Fibroblast of lung (primary cell): ENCODE data around the gene GRIK5. TPM values are rescaled to one million over a fixed set of nuclear protein-coding genes. Genes with fewer than 3 reads are reported as not detected.

Experiments used
- DNase-seq, 2 donors: peaks; one replicate each; pipeline versions ENCODE4 v3.0.0 to v3.0.0-alpha.2; 2010; ENCODE audit warnings: low read depth in 2 of 2
- H2AFZ ChIP-seq: 2 replicates; pipeline ENCODE4 v1.5.1; 2012; ENCODE audit warnings: low read length, control low read depth, inconsistent platforms
- H3K27ac ChIP-seq: 2 replicates; pipeline ENCODE4 v1.5.1; 2011; ENCODE audit warnings: low read length, control low read depth; ENCODE audit not compliant: insufficient read depth
- H3K27me3 ChIP-seq: 2 replicates; pipeline ENCODE4 v1.5.1; 2011; ENCODE audit warnings: mild to moderate bottlenecking, low read length; ENCODE audit not compliant: control insufficient read depth, insufficient read depth
- H3K36me3 ChIP-seq: 2 replicates; pipeline ENCODE4 v1.5.1; 2011; ENCODE audit warnings: low read length; ENCODE audit not compliant: control insufficient read depth, insufficient read depth
- H3K4me1 ChIP-seq: 2 replicates; pipeline ENCODE4 v1.5.1; 2011; ENCODE audit warnings: low read length; ENCODE audit not compliant: control insufficient read depth, insufficient read depth; ENCODE audit errors: extremely low read depth
- H3K4me2 ChIP-seq: 2 replicates; pipeline ENCODE4 v1.5.1; 2011; ENCODE audit warnings: low read length, control low read depth; ENCODE audit not compliant: insufficient read depth; ENCODE audit errors: extremely low read depth
- H3K4me3 ChIP-seq, 4 experiments: fragments of 200-600 bp in 1 of 4; sonication (generic) in 1 of 4; replicated peaks in 1 of 4; 2 replicates each; pipeline ENCODE4 v1.5.1; 2011 to 2016; ENCODE audit warnings: low read length in 4 of 4, low read depth in 3 of 4, mild to moderate bottlenecking in 3 of 4, control low read depth in 2 of 4, inconsistent platforms in 1 of 4, mixed read lengths in 1 of 4; ENCODE audit not compliant: insufficient read depth in 1 of 4; ENCODE audit errors: control extremely low read depth in 1 of 4
- H3K79me2 ChIP-seq: 2 replicates; pipeline ENCODE4 v1.5.1; 2012; ENCODE audit warnings: mild to moderate bottlenecking, low read length, inconsistent platforms; ENCODE audit not compliant: control insufficient read depth, insufficient read depth
- H3K9ac ChIP-seq: 2 replicates; pipeline ENCODE4 v1.5.1; 2011; ENCODE audit warnings: mild to moderate bottlenecking, low read length, control low read depth; ENCODE audit not compliant: insufficient read depth
- H3K9me3 ChIP-seq: 2 replicates; pipeline ENCODE4 v1.5.1; 2012; ENCODE audit warnings: low read depth, low read length; ENCODE audit not compliant: control insufficient read depth, insufficient read depth
- H4K20me1 ChIP-seq: 2 replicates; pipeline ENCODE4 v1.5.1; 2011; ENCODE audit warnings: low read length; ENCODE audit not compliant: control insufficient read depth, insufficient read depth; ENCODE audit errors: extremely low read depth
- CTCF ChIP-seq, 2 donors: IDR thresholded peaks in 1 of 2; conservative IDR thresholded peaks in 1 of 2; 1 replicate in 1 of 2; 2 replicates in 1 of 2; pipeline ENCODE4 v1.5.1; 2011 to 2012; ENCODE audit warnings: low read length in 2 of 2, control low read depth in 1 of 2, inconsistent platforms in 1 of 2, low read depth in 1 of 2, mild to moderate bottlenecking in 1 of 2
- EZH2 ChIP-seq: IDR thresholded peaks from 2 replicates; pipeline ENCODE4 v1.5.1; 2012; ENCODE audit warnings: low read length, control low read depth, mild to moderate bottlenecking; ENCODE audit errors: missing control alignments
- polyA plus RNA-seq, 2 donors: library from polyadenylated mRNA; depleted of rRNA in 1 of 2; stranded (reverse) in 1 of 2; unstranded in 1 of 2; fragments of >200 nt; gene quantifications; 2 replicates each; pipeline ENCODE4 v1.2.1, GENCODE V29; 2011 to 2012; ENCODE audit warnings: missing spikeins in 1 of 2
- total RNA-seq: library from RNA; depleted of rRNA; stranded (reverse); fragments of >200 nt; gene quantifications from 2 replicates; pipeline ENCODE4 v1.2.1, GENCODE V29; 2014

GRIK5 gene
- total and polyA plus RNA-seq, 2 donors (not counting 1 experiment from before 2014, with no cell fraction given), result 0.03 to 3.5 TPM

DNA sequence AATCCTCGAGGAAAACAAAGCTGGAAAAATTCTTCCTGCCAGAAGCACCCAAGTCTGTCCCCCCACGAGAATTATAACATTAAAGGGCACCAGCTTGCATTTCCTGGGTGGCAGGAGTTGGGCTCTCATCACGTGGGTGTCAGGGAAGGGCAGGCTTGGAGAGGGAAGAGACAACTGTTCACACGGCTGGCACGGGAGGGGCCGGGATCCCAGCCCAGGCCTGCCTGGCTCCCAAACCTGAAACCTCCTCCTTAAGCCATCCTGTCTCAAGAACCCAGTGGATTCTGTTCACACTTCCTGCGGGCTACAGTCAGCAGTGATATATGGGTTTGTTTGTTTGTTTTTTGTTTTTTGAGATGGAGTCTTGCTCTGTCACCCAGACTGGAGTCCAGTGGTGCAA lies 12.2 kb downstream of the GRIK5 start:
- TF ChIP-seq CTCF (conservative IDR thresholded peaks at IDR 0.05 in 1 of 2, IDR thresholded peaks at IDR 0.05 in 1 of 2; ENCODE audit: low read depth in 1 of 2, low read length in 2 of 2), result no peak
- no peak for TF ChIP-seq EZH2
- Histone ChIP-seq H4K20me1 (no peaks in the 10 kb centered on the region), H3K9me3 (no peaks in the 10 kb centered on the region), H3K4me1 (no peaks in the 10 kb centered on the region), H3K27ac (no peak overlapping the region), H2AFZ (no peak overlapping the region), H3K4me3 (no peak overlapping the region), H3K79me2 (no peaks in the 10 kb centered on the region), H3K9ac (no peak overlapping the region), H3K4me2 (no peak overlapping the region), H3K27me3 (peaks cover 7% of the 10 kb centered on the region), H3K36me3 (no peaks in the 10 kb centered on the region)
- DNase-seq, result no peak

DNA sequence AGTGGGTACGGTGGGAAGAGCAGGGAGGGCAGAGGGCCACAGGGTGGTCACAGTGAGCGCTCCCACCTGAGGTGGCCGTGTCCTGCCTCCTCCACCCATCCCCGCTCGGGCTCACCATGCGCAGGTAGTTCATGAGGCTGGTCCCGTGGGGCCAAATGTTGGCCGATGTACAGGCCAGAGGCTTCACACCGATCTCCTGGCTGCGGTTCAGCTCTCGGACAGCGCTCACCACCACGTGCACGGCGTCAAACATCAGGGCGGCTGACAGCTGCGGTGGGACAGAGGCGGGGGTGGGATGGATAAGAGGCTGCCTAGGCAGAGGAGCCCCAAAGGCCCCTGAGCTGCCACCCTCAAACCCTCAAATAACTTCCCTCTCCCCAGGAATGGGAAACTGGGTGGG lies 15.8 kb downstream of the GRIK5 start:
- Histone ChIP-seq H4K20me1 (no peaks in the 10 kb centered on the region), H2AFZ (no peak overlapping the region)
- no peak for DNase-seq

DNA sequence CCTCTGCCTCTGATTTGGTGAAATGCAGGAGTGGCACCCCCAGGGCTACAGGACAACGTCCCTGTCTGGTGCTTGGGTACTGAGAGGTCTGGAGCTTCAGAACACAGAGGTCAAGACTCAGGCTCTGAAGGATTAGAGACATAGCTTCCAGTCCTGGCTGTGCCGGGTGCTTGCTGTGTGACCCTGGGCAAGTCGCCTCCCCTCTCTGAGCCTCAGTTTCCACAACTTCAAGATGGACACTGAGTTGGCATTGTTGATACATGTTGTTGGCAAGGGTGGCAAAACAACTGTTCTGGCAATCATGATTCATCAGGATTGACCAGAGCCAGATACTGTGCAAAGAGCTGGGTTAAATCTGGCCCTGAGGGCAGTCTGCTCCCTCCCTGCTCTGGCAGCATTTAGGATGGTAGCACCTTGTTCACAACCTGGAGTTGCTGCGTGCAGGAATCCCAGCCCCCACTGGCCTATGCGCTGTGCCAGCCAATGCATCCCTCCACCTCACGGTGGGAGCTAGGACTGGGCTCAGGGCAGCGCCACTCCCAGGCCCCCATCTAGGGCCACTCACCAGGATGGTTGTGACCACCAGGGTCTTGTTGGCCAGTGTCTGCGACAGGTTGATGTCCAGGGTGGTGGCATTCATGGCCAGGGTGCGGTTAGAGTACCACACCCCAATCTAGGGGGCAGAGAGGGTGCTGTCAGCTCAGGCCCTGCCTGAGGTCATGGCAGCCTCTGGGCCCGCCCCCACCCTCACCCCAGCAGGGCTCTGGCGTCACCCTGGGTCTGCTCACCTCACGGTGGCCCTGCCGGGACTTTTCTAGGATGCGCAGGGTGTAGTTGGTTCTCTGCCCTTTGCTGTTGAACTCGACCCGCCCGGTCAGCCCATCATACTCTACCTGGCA lies 16.7 kb downstream of the GRIK5 start:
- H4K20me1 ChIP-seq, result no peaks in the 10 kb centered on the region
- H3K9me3 ChIP-seq, result no peaks in the 10 kb centered on the region
- no peaks in the 10 kb centered on the region for H3K79me2 ChIP-seq
- peaks cover 7% of the 10 kb centered on the region for H3K27me3 ChIP-seq
- TF ChIP-seq CTCF (conservative IDR thresholded peaks at IDR 0.05 in 1 of 2, IDR thresholded peaks at IDR 0.05 in 1 of 2; ENCODE audit: low read depth in 1 of 2, low read length in 2 of 2), result no peak
- TF ChIP-seq EZH2, result no peak
- no peak for DNase-seq
- no peak overlapping the region for H2AFZ ChIP-seq
- H3K9ac ChIP-seq, result no peak overlapping the region
- no peak overlapping the region for H3K4me3 ChIP-seq
- no peaks in the 10 kb centered on the region for H3K36me3 ChIP-seq
- no peak overlapping the region for H3K4me2 ChIP-seq
- no peak overlapping the region for H3K27ac ChIP-seq
- no peaks in the 10 kb centered on the region for H3K4me1 ChIP-seq

More for the DNA sequence above, 15.8 kb downstream of the GRIK5 start:
- H3K4me1 ChIP-seq, result no peaks in the 10 kb centered on the region
- peaks cover 7% of the 10 kb centered on the region for H3K27me3 ChIP-seq
- no peaks in the 10 kb centered on the region for H3K79me2 ChIP-seq
- no peaks in the 10 kb centered on the region for H3K36me3 ChIP-seq
- TF ChIP-seq EZH2 (no peak), CTCF (conservative IDR thresholded peaks at IDR 0.05 in 1 of 2, IDR thresholded peaks at IDR 0.05 in 1 of 2; ENCODE audit: low read depth in 1 of 2, low read length in 2 of 2) (no peak)
- H3K9me3 ChIP-seq, result no peaks in the 10 kb centered on the region
- no peak overlapping the region for H3K4me3 ChIP-seq
- H3K9ac ChIP-seq, result no peak overlapping the region
- H3K4me2 ChIP-seq, result no peak overlapping the region
- no peak overlapping the region for H3K27ac ChIP-seq
